ENCODE measurements around the gene SLX4IP.
A peak's percentile ranks its signal among the peaks of the same experiment; 100 is the strongest.

SLX4IP gene

DNA sequence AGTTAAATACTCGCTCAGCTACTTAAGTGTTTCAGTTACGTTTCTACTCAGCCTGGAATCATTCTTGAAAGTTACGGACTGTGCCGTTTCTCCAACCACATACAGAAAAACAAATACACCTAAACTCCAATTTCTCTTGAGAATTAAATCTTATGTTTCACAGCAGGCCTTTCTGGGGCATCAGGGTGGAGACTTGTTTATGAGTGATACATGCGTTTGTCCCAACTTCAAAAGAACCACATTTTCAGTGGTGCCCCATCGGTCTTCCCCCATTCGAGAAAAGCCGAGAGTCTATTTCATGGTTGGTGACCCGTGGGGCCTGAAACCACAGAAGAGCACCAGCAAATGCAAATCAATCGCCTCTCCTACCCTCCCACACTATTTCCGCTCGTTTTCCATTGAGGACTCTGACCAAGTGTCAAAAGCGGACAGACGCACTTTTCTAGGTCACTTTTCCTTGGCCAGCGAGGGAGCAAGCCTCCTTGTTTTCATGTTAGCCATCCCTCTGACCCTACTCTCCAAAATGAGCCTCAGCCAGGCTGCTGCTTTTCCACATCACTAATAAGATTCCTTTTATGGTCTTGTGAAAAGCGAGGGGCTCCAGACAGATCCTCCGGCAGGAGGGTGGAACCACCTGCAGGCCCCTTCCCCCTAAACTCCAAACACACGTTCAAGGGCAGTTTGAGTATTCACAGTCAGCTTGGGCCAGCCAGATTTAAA lies 235.6 kb downstream of the SLX4IP start:
- DNase-seq: no peak

DNA sequence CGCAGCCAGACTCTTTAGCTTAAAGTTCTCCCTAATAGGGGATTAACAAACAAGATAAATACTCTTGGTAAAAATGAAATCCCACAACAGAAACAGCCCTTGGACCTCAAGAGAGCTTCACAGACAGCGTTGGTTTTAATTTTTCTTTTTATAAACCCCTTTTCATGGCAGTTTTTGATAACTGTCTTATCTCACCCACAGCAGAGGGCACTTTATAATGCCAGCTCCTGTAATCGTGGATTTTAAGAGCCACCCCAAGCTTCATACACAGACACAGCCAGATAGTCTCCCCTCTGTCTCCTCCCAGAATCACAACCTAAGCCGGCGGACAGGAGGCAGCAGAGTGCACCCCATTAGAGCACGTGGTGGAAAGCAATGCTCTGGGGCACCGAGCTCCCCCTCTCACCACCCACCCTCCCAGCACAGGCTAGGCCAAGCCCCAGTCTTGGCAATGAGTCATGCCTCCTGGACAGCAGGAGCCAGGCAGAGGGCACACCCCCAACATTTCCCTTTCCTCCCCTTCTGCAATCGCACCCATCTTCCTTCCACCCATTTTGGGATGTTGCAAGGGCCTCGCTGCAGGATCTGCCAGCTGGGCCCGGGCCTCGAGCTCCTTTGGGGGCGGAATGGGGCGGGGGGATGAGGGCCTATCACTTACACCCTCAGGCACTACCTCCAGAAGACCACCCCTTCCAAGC lies 236.3 kb downstream of the SLX4IP start:
- peak; percentile 56 for DNase-seq

DNA sequence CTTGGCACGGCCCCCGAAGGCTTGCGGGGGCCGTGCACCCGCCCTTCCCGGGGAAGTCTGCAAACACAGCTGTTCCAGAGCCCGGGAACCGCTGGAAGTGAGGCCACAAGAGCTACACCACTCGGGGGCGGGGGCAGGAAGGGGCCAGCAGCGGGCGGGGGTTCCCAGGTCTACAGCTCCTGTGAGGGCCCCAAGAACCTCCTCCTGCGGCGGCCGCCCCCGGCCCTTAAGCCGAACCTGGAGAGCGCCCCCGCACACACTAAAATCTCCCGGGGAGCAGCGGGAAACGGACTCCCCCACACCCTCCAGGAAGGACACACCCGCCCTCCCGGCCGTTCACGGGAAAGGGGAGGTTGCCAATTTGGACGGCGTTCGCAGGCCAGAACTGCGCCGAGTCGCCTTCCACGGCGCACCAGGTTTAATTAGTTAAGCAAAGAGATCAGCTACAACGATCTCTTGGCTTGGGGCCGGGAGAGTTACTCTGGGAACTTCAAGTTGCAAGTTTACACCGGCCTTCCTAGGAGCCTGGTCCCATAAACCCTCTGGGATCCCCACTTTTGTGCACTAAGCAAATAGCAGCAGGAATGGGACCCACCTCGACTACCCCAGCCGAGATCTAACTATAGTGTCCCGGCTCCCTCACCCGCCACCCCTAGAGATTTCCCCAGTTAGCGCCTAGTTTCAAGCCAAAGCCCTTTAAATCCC lies 237.0 kb downstream of the SLX4IP start:
- DNase-seq: peak; percentile 55

DNA sequence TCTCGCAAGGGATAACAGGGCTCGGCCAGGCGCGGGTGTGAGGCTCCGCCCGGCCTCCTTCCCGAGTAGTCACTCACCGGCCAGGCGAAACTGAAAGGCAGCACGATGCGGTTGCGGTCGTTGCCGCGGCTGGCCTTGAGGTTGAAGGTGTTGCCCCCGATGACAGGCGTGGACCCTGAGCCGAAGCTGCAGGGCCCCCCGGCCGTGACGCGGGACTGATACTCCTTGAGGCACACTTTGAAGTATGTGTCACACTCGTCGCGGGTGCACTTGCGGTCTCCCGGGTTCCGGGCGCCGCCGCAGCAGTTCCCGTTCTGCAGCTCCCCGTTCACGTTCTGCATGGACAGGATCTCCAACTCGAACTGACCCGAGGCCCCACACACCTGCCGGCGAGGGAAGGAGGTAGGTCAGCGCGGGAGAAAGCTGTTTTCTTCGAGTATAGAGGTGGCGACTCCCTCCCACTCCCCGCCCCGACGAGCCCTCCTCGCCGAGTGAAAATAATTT lies 237.6 kb downstream of the SLX4IP start:
- DNase-seq: peak; percentile 53

DNA sequence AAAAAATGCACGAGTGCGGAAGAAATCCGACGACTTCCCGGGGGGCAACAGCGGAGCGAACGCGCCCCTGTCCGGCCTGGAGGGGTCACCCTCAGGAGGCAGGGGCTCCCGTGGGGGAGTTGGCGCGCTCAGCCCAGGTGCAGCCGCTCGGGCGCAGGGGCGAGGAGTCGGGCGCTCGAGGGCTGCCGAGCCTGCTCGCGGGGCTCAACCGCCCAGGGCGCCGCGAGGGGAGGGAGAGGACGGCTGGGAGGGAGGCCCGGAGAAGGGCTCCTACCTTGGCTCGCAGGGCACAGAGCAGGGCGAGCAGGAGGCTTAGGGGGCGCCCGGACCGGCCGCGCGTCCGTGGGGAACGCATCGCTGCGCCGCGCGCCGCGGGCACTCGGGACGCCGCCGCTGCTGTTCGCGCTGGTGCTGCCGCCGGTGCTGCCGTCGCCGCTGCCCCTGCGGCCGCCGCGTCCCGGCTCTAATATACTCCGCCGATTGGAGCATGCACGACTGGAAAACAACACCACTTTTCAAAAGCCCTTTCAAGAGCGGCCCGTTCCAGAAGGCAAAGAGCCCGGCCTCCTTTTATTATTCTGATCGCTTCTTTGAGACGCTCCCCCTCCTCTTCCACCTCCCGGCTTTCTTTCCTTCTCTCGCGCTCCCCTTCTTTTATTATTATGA lies 238.2 kb downstream of the SLX4IP start:
- DNase-seq: peak; percentile 60

DNA sequence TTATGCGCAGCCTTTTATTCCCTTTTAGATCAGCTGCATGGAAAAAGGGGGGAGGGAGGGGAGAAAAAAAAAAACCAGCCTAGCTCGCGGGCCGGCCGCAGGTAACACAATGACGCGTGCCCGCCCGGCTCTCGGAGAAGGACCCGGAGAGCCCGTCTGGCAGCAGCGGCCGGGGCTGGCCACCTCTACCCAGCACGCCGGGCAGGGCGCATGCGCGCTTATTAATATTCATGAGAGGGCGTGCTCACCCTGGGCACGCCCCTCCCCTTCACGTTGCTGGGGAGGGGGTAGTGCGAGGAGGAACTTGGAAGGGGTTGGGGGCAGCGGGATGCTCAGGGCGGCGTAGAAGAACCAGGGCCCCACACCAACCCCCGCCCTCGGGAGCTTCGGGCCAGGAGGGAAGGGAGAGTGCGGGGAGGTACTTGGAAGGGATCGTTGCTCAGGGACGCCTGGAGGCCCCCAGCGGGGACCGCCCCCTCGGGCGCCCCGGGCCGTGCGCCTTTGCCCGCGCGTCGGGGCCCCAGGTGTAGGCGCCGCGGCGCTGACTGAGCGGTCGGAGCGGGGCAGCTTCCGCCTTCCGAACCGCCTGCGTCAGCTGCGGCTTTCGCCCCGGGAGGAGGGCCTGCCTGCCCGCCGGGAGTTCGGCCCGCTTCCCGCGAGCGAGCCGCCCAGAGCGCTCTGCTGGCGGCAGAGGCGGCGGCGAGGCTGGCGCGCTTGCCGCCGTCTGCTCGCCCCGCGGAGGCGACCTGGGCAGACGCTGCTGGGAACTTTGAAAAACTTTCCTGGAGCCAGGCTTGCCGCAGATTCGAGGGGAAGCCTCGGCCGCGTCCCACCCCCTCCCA lies 239.0 kb downstream of the SLX4IP start, which contains the start of gene JAG1:
JAG1 (minus strand) TSS at position 158 of the 842 bp plus-strand sequence. CDS start 469 bp downstream, outside the sequence.
- DNase-seq: peak; percentile 99

DNA sequence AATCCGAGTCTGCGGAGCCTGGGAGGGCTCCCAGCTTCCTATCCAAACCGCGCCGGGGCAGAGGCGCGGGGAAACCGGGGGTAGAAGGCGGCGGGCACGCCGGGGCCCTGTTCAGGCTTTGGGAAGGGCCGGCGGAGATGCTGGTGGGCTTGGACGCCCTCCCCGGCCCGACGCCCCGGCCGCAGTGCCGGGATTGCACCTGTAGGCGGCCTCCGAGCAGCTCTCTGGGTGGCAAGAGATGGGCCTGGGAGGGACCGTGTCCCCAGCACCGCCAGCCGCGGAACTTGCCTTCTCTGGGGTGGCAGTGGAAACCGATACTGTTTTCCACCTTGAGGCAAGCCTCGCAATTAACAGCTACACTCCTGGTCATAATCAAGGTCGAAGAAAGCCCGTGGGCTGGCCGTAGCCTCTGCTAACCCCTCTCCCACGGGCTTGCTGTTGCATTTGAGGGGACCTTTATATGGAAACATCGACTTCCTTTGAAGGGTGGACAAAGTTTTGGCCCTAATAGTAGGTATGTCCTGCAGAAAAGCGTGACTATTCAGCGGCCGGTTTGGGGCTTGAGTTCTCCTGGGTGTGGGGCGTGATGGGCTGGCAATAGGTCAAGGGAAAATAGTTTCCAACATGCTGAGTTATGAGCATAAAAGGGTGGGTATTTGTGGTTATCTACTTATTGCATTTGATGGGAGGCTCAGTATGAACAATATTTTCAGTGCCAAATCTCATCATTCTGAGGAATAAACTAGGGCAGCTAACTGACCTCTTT lies 239.8 kb downstream of the SLX4IP start:
- DNase-seq: peak; percentile 93

DNA sequence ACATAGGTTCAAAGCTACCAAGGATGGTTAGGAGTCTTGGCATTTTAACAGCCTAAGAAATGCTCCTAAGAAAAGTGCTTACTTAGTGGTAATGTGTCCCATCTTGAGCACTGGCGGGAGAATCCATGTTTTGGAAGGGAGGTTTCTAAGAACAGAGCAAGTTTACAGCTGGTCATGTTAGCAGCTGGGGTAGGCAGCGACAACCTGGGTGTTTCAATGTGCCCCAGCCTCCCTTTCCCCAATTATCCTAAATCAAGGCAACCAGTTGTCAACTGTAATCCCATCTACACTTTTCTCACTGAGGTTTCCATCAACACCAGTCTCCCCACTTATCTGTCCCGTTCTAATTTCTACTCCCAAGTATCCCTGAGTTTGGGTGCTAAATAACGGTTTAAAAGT lies 240.3 kb downstream of the SLX4IP start:
- DNase-seq: no peak

DNA sequence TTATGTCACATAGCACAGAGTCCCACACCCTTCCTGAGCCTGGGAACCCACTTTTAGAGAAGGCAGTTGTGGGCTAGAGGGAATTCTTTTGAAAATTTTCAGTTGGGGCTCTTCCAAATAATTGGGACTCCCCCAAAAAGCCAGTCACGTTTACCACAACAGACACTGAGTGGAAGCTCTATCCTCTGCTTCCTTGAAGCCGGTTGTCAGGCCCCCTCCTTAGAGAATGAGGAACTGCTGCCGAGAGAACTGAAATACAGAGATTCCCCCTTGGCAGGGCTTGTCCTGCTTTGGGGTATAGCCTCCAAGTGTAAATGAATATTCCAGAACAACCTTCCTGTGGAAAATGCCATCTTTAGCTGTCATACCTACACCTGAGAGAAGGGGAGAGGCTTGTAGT lies 241.4 kb downstream of the SLX4IP start:
- DNase-seq: no peak
